Astrocyte (in vitro differentiated cells and primary cell): ENCODE results near the gene RBM14. TPM values are rescaled to one million over a fixed set of nuclear protein-coding genes. Genes with fewer than 3 reads are reported as not detected.

Experiments
- DNase-seq: peaks from one replicate; pipeline ENCODE4 v3.0.0-alpha.2; 2010; ENCODE audit warnings: low read depth
- FAIRE-seq: peaks from 2 replicates; lab custom pipeline; 2011; peaks lifted over from hg19 to GRCh38; lab: Jason Lieb, UNC
- H2AFZ ChIP-seq: 2 replicates; pipeline ENCODE4 v1.6.0; 2012; ENCODE audit warnings: low read depth, low read length, inconsistent platforms
- H3K27ac ChIP-seq: 2 replicates; pipeline ENCODE4 v1.5.1; 2011; ENCODE audit warnings: low read depth, low read length, inconsistent platforms
- H3K27me3 ChIP-seq: 2 replicates; pipeline ENCODE4 v1.6.0; 2011; ENCODE audit warnings: low read length, inconsistent platforms; ENCODE audit not compliant: insufficient read depth
- H3K36me3 ChIP-seq: 2 replicates; pipeline ENCODE4 v1.5.1; 2011; ENCODE audit warnings: low read length, inconsistent platforms; ENCODE audit not compliant: insufficient read depth
- H3K4me1 ChIP-seq: 2 replicates; pipeline ENCODE4 v1.5.1; 2011; ENCODE audit warnings: low read length, inconsistent platforms; ENCODE audit not compliant: insufficient read depth
- H3K4me2 ChIP-seq: 2 replicates; pipeline ENCODE4 v1.6.0; 2012; ENCODE audit warnings: low read length, inconsistent platforms
- H3K4me3 ChIP-seq: 2 replicates; pipeline ENCODE4 v1.5.1; 2011; ENCODE audit warnings: low read depth, mild to moderate bottlenecking, low read length, inconsistent platforms; ENCODE audit not compliant: insufficient read depth
- H3K79me2 ChIP-seq: 2 replicates; pipeline ENCODE4 v1.6.0; 2012; ENCODE audit warnings: mild to moderate bottlenecking, low read length, inconsistent platforms; ENCODE audit not compliant: insufficient read depth
- H3K9ac ChIP-seq: 2 replicates; pipeline ENCODE4 v1.6.0; 2012; ENCODE audit warnings: mild to moderate bottlenecking, low read length, inconsistent platforms
- H3K9me3 ChIP-seq: 2 replicates; pipeline ENCODE4 v1.5.1; 2012; ENCODE audit warnings: low read depth, mild to moderate bottlenecking, low read length, inconsistent platforms; ENCODE audit not compliant: insufficient read depth
- H4K20me1 ChIP-seq: 2 replicates; pipeline ENCODE4 v1.6.0; 2012; ENCODE audit warnings: low read length, inconsistent platforms; ENCODE audit not compliant: insufficient read depth
- H3K27ac Mint-ChIP-seq: one replicate; pipeline ENCODE4 v1.8.0; 2021; ENCODE audit warnings: mild to moderate bottlenecking, mixed read lengths; ENCODE audit not compliant: unreplicated experiment
- H3K27me3 Mint-ChIP-seq: one replicate; pipeline ENCODE4 v1.8.0; 2021; ENCODE audit warnings: low read depth, mixed read lengths; ENCODE audit not compliant: unreplicated experiment
- H3K36me3 Mint-ChIP-seq: one replicate; pipeline ENCODE4 v1.8.0; 2021; ENCODE audit warnings: low read depth, mixed read lengths; ENCODE audit not compliant: unreplicated experiment
- H3K4me1 Mint-ChIP-seq: one replicate; pipeline ENCODE4 v1.8.0; 2021; ENCODE audit warnings: low read depth, mixed read lengths; ENCODE audit not compliant: unreplicated experiment
- H3K4me3 Mint-ChIP-seq: one replicate; pipeline ENCODE4 v1.8.0; 2021; ENCODE audit warnings: mild to moderate bottlenecking, moderate library complexity, mixed read lengths; ENCODE audit not compliant: unreplicated experiment
- H3K9me3 Mint-ChIP-seq: one replicate; pipeline ENCODE4 v1.8.0; 2021; ENCODE audit warnings: mild to moderate bottlenecking, mixed read lengths; ENCODE audit not compliant: unreplicated experiment
- EZH2 ChIP-seq: IDR thresholded peaks from 2 replicates; pipeline ENCODE4 v1.6.1; 2012; ENCODE audit warnings: mild to moderate bottlenecking, low read length, inconsistent platforms; ENCODE audit not compliant: insufficient read depth
- total RNA-seq: library from RNA; stranded (reverse); gene quantifications from 2 replicates; pipeline ENCODE4 v1.2.1, GENCODE V29; 2021
- TF ChIP-seq, protein P1 (sequence below): IDR thresholded peaks from 2 replicates; pipeline ENCODE4 v1.5.1; 2011; ENCODE audit warnings: low read depth, mild to moderate bottlenecking, inconsistent platforms, low read length, moderate library complexity; ENCODE audit not compliant: insufficient read depth

Gene RBM14
- total RNA-seq, 1 donor from 2014 or later, result 59.7 TPM

DNA sequence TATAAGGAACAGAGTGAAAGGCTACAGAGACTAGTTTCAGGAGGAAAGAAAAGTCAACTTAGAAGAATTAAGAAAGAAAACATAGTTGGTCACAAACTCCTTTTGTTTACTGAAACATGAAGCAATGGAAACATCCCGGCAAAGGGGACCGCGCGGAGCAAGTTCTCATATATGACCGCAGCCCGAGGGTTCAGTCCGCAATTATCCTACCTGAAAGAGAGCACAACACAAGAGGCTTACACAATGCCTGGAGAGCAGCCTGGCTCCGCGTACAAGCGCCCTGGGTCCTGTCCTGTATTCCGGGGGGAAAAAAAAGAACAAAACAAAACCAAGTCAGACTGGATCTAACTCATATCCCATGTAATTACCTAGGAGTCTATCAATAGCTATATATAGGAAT, 48.9 kb downstream of the RBM14 start:
- Histone ChIP-seq H3K27ac (no peak overlapping the region), H3K4me2 (no peak overlapping the region), H3K27me3 (no peaks in the 10 kb centered on the region), H3K4me3 (no peak overlapping the region), H2AFZ (no peak overlapping the region), H4K20me1 (peaks cover 82% of the 10 kb centered on the region), H3K36me3 (peaks cover 38% of the 10 kb centered on the region), H3K9ac (no peak overlapping the region), H3K79me2 (peaks cover 65% of the 10 kb centered on the region), H3K9me3 (no peaks in the 10 kb centered on the region), H3K4me1 (no peaks in the 10 kb centered on the region)
- FAIRE-seq (no peak), DNase-seq (no peak)
- no peak overlapping the region for H3K4me3 Mint-ChIP-seq
- H3K27me3 Mint-ChIP-seq, result no peaks in the 10 kb centered on the region
- TF ChIP-seq, protein P1, sequence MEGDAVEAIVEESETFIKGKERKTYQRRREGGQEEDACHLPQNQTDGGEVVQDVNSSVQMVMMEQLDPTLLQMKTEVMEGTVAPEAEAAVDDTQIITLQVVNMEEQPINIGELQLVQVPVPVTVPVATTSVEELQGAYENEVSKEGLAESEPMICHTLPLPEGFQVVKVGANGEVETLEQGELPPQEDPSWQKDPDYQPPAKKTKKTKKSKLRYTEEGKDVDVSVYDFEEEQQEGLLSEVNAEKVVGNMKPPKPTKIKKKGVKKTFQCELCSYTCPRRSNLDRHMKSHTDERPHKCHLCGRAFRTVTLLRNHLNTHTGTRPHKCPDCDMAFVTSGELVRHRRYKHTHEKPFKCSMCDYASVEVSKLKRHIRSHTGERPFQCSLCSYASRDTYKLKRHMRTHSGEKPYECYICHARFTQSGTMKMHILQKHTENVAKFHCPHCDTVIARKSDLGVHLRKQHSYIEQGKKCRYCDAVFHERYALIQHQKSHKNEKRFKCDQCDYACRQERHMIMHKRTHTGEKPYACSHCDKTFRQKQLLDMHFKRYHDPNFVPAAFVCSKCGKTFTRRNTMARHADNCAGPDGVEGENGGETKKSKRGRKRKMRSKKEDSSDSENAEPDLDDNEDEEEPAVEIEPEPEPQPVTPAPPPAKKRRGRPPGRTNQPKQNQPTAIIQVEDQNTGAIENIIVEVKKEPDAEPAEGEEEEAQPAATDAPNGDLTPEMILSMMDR, result no peak
- no peak for TF ChIP-seq EZH2
- no peak overlapping the region for H3K27ac Mint-ChIP-seq
- H3K9me3 Mint-ChIP-seq, result no peaks in the 10 kb centered on the region
- peaks cover 8% of the 10 kb centered on the region for H3K4me1 Mint-ChIP-seq
- H3K36me3 Mint-ChIP-seq, result peaks cover 12% of the 10 kb centered on the region

DNA sequence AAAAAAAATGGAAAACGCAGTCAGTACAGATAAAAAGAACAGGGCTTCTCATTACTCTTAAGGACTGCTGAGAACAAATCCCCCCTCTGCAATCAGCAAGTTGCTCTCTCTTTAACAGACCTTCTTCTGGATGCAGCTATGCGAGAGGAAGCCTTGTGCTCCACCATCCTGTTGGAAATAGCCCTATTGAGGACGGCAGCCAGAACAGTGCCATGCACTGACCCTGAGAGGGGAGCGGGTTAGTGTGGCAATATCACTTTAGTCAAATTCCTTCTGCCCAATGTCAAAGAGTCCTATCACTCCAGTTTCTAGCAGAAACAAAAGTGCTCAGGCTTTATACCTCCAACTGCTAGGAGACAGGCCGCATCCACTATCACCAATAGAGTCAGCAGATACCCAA, 54.4 kb downstream of the RBM14 start:
- DNase-seq (no peak), FAIRE-seq (no peak)
- H3K4me3 ChIP-seq, result no peak overlapping the region
- peaks cover 66% of the 10 kb centered on the region for H3K79me2 ChIP-seq
- peaks cover 25% of the 10 kb centered on the region for H3K36me3 ChIP-seq
- H3K4me1 Mint-ChIP-seq, result peaks cover 15% of the 10 kb centered on the region
- no peak overlapping the region for H3K4me2 ChIP-seq
- no peak overlapping the region for H3K27ac ChIP-seq
- peaks cover 78% of the 10 kb centered on the region for H4K20me1 ChIP-seq
- H3K27ac Mint-ChIP-seq, result no peak overlapping the region
- peaks cover 13% of the 10 kb centered on the region for H3K36me3 Mint-ChIP-seq
- H3K27me3 Mint-ChIP-seq, result no peaks in the 10 kb centered on the region
- H3K9me3 ChIP-seq, result no peaks in the 10 kb centered on the region
- no peak for TF ChIP-seq EZH2
- TF ChIP-seq, protein P1, result no peak
- H2AFZ ChIP-seq, result no peak overlapping the region
- no peaks in the 10 kb centered on the region for H3K27me3 ChIP-seq
- H3K4me3 Mint-ChIP-seq, result no peak overlapping the region
- H3K9ac ChIP-seq, result no peak overlapping the region
- H3K4me1 ChIP-seq, result no peaks in the 10 kb centered on the region
- H3K9me3 Mint-ChIP-seq, result no peaks in the 10 kb centered on the region

DNA sequence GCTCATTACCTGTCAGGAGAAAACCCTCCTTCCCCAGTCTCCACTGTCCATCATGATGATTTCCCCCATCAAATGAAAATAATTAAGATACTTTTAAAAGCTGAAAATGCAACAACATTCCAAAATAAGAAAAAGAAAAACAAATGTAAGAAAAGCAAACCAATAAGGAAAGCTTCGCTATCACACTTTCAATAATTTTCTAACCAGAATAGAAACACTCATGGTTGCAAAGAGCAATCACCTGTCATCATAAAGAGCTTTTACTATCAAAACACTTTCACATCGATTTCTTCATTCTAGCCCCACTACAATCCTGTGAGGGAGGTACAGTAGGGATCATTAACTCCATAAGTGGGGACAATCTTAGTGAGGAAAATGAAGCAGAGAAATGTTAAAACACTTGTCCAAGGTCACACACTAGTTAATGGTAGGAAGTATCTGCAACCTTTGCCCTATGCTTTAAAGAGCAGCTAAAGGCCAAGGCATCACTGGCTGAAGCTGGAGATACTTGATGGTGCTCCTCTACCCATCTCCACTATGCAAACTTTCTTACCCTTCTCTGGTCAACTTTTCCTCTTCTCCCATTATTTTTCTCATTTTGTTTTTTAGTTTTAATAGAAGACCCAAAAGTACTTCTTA, 58.7 kb downstream of the RBM14 start:
- Histone ChIP-seq H3K27me3 (no peaks in the 10 kb centered on the region), H3K9ac (no peak overlapping the region), H3K4me3 (no peak overlapping the region), H3K36me3 (peaks cover 13% of the 10 kb centered on the region), H3K27ac (no peak overlapping the region), H4K20me1 (peaks cover 44% of the 10 kb centered on the region), H3K4me1 (peaks cover 19% of the 10 kb centered on the region), H3K4me2 (peak overlapping the region; percentile 92), H2AFZ (no peak overlapping the region), H3K9me3 (no peaks in the 10 kb centered on the region), H3K79me2 (peaks cover 53% of the 10 kb centered on the region)
- no peak for TF ChIP-seq EZH2
- TF ChIP-seq, protein P1, result no peak
- no peak for FAIRE-seq
- DNase-seq, result no peak
- H3K4me1 Mint-ChIP-seq, result peaks cover 12% of the 10 kb centered on the region
- no peaks in the 10 kb centered on the region for H3K27me3 Mint-ChIP-seq
- peak overlapping the region; percentile 70 for H3K4me3 Mint-ChIP-seq
- H3K36me3 Mint-ChIP-seq, result peaks cover 9% of the 10 kb centered on the region
- no peak overlapping the region for H3K27ac Mint-ChIP-seq
- no peaks in the 10 kb centered on the region for H3K9me3 Mint-ChIP-seq
